HG03045 (cell line): Measurements from ENCODE around the gene IGFBP6.

ENCODE experiments used
- ATAC-seq: cut with Tn5 transposase; IDR thresholded peaks from one replicate; pipeline ENCODE4 v1.9.1; 2021; ENCODE audit warnings: mild to moderate bottlenecking, moderate library complexity; ENCODE audit not compliant: unreplicated experiment

The IGFBP6 gene

GRCh38 chr12:53059434-53060063 lies 37.9 kb upstream of the IGFBP6 start:
- no peak for ATAC-seq

GRCh38 chr12:53060064-53060720 lies 37.3 kb upstream of the IGFBP6 start:
- ATAC-seq, result no peak

GRCh38 chr12:53060721-53061276 lies 36.7 kb upstream of the IGFBP6 start:
- no peak for ATAC-seq

- ATAC-seq, result no peak
Measured at GRCh38 chr12:53061404-53062010, 36.0 kb upstream of the IGFBP6 start.

GRCh38 chr12:53062011-53062961 lies 35.2 kb upstream of the IGFBP6 start:
- ATAC-seq, result no peak

GRCh38 chr12:53062977-53063707 lies 34.3 kb upstream of the IGFBP6 start:
- no peak for ATAC-seq

- no peak for ATAC-seq
Measured at GRCh38 chr12:53063708-53064612, 33.5 kb upstream of the IGFBP6 start.

GRCh38 chr12:53064613-53065436 lies 32.6 kb upstream of the IGFBP6 start:
- ATAC-seq, result no peak

- no peak for ATAC-seq
Measured at GRCh38 chr12:53065470-53065869, 32.0 kb upstream of the IGFBP6 start.

GRCh38 chr12:53065975-53066931 lies 31.2 kb upstream of the IGFBP6 start:
- ATAC-seq, result no peak

GRCh38 chr12:53067074-53067992 lies 30.1 kb upstream of the IGFBP6 start:
- ATAC-seq, result no peak

- ATAC-seq, result no peak
Measured at GRCh38 chr12:53067993-53068770, 29.3 kb upstream of the IGFBP6 start.

- no peak for ATAC-seq
Measured at GRCh38 chr12:53068811-53069585, 28.5 kb upstream of the IGFBP6 start.

- no peak for ATAC-seq
Measured at GRCh38 chr12:53069621-53070410, 27.7 kb upstream of the IGFBP6 start.
